ENCODE data around the gene MED4. TPM values are rescaled to one million over a fixed set of nuclear protein-coding genes. Genes with fewer than 3 reads are reported as not detected.
A peak's percentile ranks its signal among the peaks of the same experiment; 100 is the strongest.

MED4 gene
- total RNA-seq, 3 donors from 2014 or later (not counting 1 experiment from before 2014, with no cell fraction given): 58.2 to 59.3 (median 58.4) TPM

DNA sequence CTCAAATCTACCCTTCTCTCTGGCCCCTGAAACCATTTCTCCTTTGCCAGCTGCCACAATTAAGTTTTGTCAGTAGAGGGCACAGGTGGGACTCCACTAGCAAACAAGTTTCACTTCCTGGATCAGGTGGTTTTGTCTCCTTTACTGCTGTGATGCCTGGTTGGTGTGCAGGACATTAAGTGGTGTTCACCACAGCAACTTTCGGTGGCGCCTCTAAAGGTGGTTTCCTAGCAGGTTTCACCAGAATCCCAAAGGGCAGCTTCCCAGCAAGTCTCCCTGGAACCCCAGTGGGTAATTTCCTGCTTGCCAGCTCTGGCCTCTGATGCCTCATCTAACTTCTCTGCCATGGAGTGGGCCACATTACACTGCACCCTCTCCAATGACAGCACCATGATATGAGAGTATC, 16.6 kb downstream of the MED4 start:
- peak; percentile 46 to 58 (median 50) for ATAC-seq
- Histone ChIP-seq H3K9me3 (ENCODE audit: control insufficient read depth, insufficient read depth, low read length) (no peaks in the 10 kb centered on the region), H3K27me3 (ENCODE audit: control insufficient read depth, insufficient read depth, low read length) (no peaks in the 10 kb centered on the region), H3K27ac (ENCODE audit: low read length) (no peak overlapping the region), H3K4me3 (ENCODE audit: low read length) (no peak overlapping the region), H3K4me1 (ENCODE audit: control insufficient read depth, insufficient read depth, low read length) (no peaks in the 10 kb centered on the region), H3K36me3 (ENCODE audit: control insufficient read depth, insufficient read depth, low read length) (peaks cover 87% of the 10 kb centered on the region)
- no peaks in the 10 kb centered on the region for H3K9me3 Mint-ChIP-seq
- H3K4me1 Mint-ChIP-seq: peaks cover 0 to 4% of the 10 kb centered on the region in 2 donors
- peaks cover 28% of the 10 kb centered on the region for H3K36me3 Mint-ChIP-seq
- intact Hi-C loops (cut with micrococcal nuclease): no loop called here
- H3K4me3 Mint-ChIP-seq: no peak overlapping the region
- WGBS (ENCODE audit: insufficient coverage): 26% methylated on average over 2 of the region's 2 CpGs
- TF ChIP-seq, protein P1, sequence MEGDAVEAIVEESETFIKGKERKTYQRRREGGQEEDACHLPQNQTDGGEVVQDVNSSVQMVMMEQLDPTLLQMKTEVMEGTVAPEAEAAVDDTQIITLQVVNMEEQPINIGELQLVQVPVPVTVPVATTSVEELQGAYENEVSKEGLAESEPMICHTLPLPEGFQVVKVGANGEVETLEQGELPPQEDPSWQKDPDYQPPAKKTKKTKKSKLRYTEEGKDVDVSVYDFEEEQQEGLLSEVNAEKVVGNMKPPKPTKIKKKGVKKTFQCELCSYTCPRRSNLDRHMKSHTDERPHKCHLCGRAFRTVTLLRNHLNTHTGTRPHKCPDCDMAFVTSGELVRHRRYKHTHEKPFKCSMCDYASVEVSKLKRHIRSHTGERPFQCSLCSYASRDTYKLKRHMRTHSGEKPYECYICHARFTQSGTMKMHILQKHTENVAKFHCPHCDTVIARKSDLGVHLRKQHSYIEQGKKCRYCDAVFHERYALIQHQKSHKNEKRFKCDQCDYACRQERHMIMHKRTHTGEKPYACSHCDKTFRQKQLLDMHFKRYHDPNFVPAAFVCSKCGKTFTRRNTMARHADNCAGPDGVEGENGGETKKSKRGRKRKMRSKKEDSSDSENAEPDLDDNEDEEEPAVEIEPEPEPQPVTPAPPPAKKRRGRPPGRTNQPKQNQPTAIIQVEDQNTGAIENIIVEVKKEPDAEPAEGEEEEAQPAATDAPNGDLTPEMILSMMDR (IDR thresholded peaks at IDR 0.05): no peak
- no peak overlapping the region for H3K27ac Mint-ChIP-seq
- H3K27me3 Mint-ChIP-seq (ENCODE audit: low read depth in 2 of 2): no peaks in the 10 kb centered on the region
- peak in 1 of 2 donors; percentile 49 for DNase-seq

GRCh38 chr13:48074006-48074405, 20.9 kb downstream of the MED4 start:
- no peak overlapping the region for H3K4me3 Mint-ChIP-seq
- ATAC-seq: no peak

GRCh38 chr13:48072787-48073186, 22.1 kb downstream of the MED4 start:
- 98% methylated on average over 2 of the region's 2 CpGs for WGBS (ENCODE audit: insufficient coverage)
- Histone ChIP-seq H3K4me3 (ENCODE audit: low read length) (no peak overlapping the region), H3K27me3 (ENCODE audit: control insufficient read depth, insufficient read depth, low read length) (no peaks in the 10 kb centered on the region), H3K27ac (ENCODE audit: low read length) (no peak overlapping the region), H3K36me3 (ENCODE audit: control insufficient read depth, insufficient read depth, low read length) (peaks cover 76% of the 10 kb centered on the region), H3K4me1 (ENCODE audit: control insufficient read depth, insufficient read depth, low read length) (no peaks in the 10 kb centered on the region), H3K9me3 (ENCODE audit: control insufficient read depth, insufficient read depth, low read length) (peaks cover 27% of the 10 kb centered on the region)
- H3K36me3 Mint-ChIP-seq: peaks cover 45% of the 10 kb centered on the region
- no peaks in the 10 kb centered on the region for H3K27me3 Mint-ChIP-seq (ENCODE audit: low read depth in 2 of 2)
- no peak overlapping the region for H3K27ac Mint-ChIP-seq
- no peak for ATAC-seq
- H3K9me3 Mint-ChIP-seq: peaks cover 0 to 14% of the 10 kb centered on the region in 2 donors
- DNase-seq: no peak
- H3K4me3 Mint-ChIP-seq: no peak overlapping the region
- no peaks in the 10 kb centered on the region for H3K4me1 Mint-ChIP-seq
- TF ChIP-seq, protein P1 (IDR thresholded peaks at IDR 0.05): no peak
- intact Hi-C loops (cut with micrococcal nuclease): no loop called here

More at GRCh38 chr13:48074006-48074405, 20.9 kb downstream of the MED4 start:
- Mint-ChIP-seq H3K4me1 (no peaks in the 10 kb centered on the region), H3K27ac (no peak overlapping the region), H3K27me3 (ENCODE audit: low read depth in 2 of 2) (no peaks in the 10 kb centered on the region), H3K9me3 (peaks cover 0 to 7% of the 10 kb centered on the region in 2 donors), H3K36me3 (peaks cover 34% of the 10 kb centered on the region)
- H3K9me3 ChIP-seq (ENCODE audit: control insufficient read depth, insufficient read depth, low read length): peaks cover 24% of the 10 kb centered on the region
- 100% methylated on average over 1 of the region's 2 CpGs for WGBS (ENCODE audit: insufficient coverage)
- H3K4me3 ChIP-seq (ENCODE audit: low read length): no peak overlapping the region
- TF ChIP-seq, protein P1 (IDR thresholded peaks at IDR 0.05): no peak
- H3K27me3 ChIP-seq (ENCODE audit: control insufficient read depth, insufficient read depth, low read length): no peaks in the 10 kb centered on the region
- intact Hi-C loops (cut with micrococcal nuclease): no loop called here
- H3K4me1 ChIP-seq (ENCODE audit: control insufficient read depth, insufficient read depth, low read length): no peaks in the 10 kb centered on the region
- H3K27ac ChIP-seq (ENCODE audit: low read length): no peak overlapping the region
- no peak for DNase-seq
- H3K36me3 ChIP-seq (ENCODE audit: control insufficient read depth, insufficient read depth, low read length): peaks cover 82% of the 10 kb centered on the region

- H3K4me1 ChIP-seq (ENCODE audit: control insufficient read depth, insufficient read depth, low read length): no peaks in the 10 kb centered on the region
- H3K27ac ChIP-seq (ENCODE audit: low read length): no peak overlapping the region
- TF ChIP-seq, protein P1 (IDR thresholded peaks at IDR 0.05): no peak
- no peak overlapping the region for H3K4me3 ChIP-seq (ENCODE audit: low read length)
- peaks cover 31% of the 10 kb centered on the region for H3K9me3 ChIP-seq (ENCODE audit: control insufficient read depth, insufficient read depth, low read length)
- intact Hi-C loops (cut with micrococcal nuclease): no loop called here
- H3K36me3 ChIP-seq (ENCODE audit: control insufficient read depth, insufficient read depth, low read length): peaks cover 79% of the 10 kb centered on the region
- WGBS (ENCODE audit: insufficient coverage): 85% methylated on average over 3 of the region's 3 CpGs
- DNase-seq (no peak), ATAC-seq (no peak)
- Mint-ChIP-seq H3K4me1 (no peaks in the 10 kb centered on the region), H3K27ac (no peak overlapping the region), H3K9me3 (peaks cover 0 to 14% of the 10 kb centered on the region in 2 donors), H3K4me3 (no peak overlapping the region), H3K36me3 (peaks cover 50% of the 10 kb centered on the region), H3K27me3 (ENCODE audit: low read depth in 2 of 2) (no peaks in the 10 kb centered on the region)
- no peaks in the 10 kb centered on the region for H3K27me3 ChIP-seq (ENCODE audit: control insufficient read depth, insufficient read depth, low read length)
Observed at GRCh38 chr13:48072304-48072703, 22.6 kb downstream of the MED4 start.

All from natural killer cell (primary cell).